ENCODE results near the gene TRPM4. TPM values are rescaled to one million over a fixed set of nuclear protein-coding genes. Genes with fewer than 3 reads are reported as not detected.

TRPM4 gene
- total and polyA plus RNA-seq, 2 of the 8 experiments (the other 6 are each of a cell fraction or from before 2014, with no cell fraction given): 11.3 to 13.3 TPM

GRCh38 chr19:49118565-49119410, 38.8 kb upstream of the TRPM4 start, which contains the start of gene C19orf73 (continued):
- TF ChIP-seq CHD7 (IDR thresholded peaks at IDR 0.05; ENCODE audit: insufficient replicate concordance, low read length) (no peak), POLR2A (IDR thresholded peaks at IDR 0.05; ENCODE audit: control extremely low read depth in 1 of 2, low read depth in 2 of 2, low read length in 2 of 2) (peak in 1 of 2 experiments; percentile 24; a peak in 1 of 3 replicates), CTCF (IDR thresholded peaks at IDR 0.05; ENCODE audit: control extremely low read depth in 1 of 3, insufficient read depth in 1 of 3, low read depth in 1 of 3, low read length in 3 of 3) (peak in 1 of 3 experiments; percentile 5; a peak in 1 of 4 replicates), KDM4A (IDR thresholded peaks at IDR 0.05; ENCODE audit: low read depth, low read length, severe bottlenecking) (peak; percentile 83), RNF2 (IDR thresholded peaks at IDR 0.05; ENCODE audit: borderline replicate concordance, low read depth, low read length, missing control alignments, poor library complexity, severe bottlenecking) (no peak), CEBPB (IDR thresholded peaks at IDR 0.05; ENCODE audit: low read depth, low read length) (no peak)
